ENCODE measurements around the gene GALNT10. TPM values are rescaled to one million over a fixed set of nuclear protein-coding genes. Genes with fewer than 3 reads are reported as not detected.

The GALNT10 gene
- total and polyA plus RNA-seq, 3 donors from 2014 or later, result 15.7 to 19.3 (median 17.2) TPM

DNA sequence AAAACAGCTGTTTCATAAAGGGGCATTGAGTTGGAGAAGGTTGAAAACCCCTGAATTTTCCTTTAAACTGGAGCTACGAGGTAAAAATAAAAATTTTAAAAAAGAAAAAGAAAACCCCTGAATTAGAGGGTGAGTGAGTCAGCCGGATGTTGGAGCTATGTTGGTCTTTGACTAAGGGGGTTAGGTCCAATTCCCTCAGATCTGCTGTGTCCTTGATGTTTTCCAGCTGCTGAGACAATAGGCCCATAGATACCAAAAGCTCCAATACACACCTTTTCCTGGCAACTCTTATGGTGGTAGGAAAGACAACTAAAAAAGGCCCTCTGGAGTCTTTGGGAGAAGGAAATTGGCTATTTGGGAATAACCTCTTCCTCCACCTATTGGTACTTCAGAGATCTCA lies 175.8 kb downstream of the GALNT10 start:
- TF ChIP-seq, protein P1, sequence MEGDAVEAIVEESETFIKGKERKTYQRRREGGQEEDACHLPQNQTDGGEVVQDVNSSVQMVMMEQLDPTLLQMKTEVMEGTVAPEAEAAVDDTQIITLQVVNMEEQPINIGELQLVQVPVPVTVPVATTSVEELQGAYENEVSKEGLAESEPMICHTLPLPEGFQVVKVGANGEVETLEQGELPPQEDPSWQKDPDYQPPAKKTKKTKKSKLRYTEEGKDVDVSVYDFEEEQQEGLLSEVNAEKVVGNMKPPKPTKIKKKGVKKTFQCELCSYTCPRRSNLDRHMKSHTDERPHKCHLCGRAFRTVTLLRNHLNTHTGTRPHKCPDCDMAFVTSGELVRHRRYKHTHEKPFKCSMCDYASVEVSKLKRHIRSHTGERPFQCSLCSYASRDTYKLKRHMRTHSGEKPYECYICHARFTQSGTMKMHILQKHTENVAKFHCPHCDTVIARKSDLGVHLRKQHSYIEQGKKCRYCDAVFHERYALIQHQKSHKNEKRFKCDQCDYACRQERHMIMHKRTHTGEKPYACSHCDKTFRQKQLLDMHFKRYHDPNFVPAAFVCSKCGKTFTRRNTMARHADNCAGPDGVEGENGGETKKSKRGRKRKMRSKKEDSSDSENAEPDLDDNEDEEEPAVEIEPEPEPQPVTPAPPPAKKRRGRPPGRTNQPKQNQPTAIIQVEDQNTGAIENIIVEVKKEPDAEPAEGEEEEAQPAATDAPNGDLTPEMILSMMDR (IDR thresholded peaks at IDR 0.05), result no peak
- TF ChIP-seq POLR2A (IDR thresholded peaks at IDR 0.05), result no peak
- Histone ChIP-seq H3K36me3 (ENCODE audit: low read depth, missing control alignments) (no peaks in the 10 kb centered on the region), H3K4me1 (peaks cover 14% of the 10 kb centered on the region), H3K4me3 (no peak overlapping the region), H3K27me3 (no peaks in the 10 kb centered on the region), H3K9me3 (no peaks in the 10 kb centered on the region), H3K27ac (peak overlapping the region in 1 of 2 donors; percentile 74)
- WGBS, 2 donors, result 65 to 72% methylated on average over 2 of the region's 2 CpGs
- intact Hi-C loops (cut with DNase I; ENCODE audit: low total_unique reads), result no loop called here
- DNase-seq, result no peak

DNA sequence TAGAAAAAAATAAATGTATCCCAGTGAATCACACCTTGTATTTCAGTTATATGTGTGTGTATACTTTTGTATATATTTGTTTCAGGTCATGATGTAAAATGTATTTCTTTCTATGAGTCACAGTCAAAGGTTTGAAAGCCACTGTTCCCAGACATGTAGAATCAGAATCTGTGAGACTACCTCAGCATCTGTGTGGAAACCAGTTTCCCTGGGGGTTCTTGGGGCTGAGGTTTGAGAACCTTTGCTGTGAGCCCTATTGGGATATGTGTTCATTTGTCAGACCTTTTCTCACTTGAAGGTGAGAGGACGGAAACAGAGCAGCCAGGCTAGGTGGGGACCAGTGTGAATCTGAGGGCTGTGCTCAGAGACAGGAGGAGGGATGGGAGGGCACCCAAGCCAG lies 176.6 kb downstream of the GALNT10 start:
- TF ChIP-seq POLR2A (IDR thresholded peaks at IDR 0.05), result no peak
- TF ChIP-seq, protein P1 (IDR thresholded peaks at IDR 0.05), result no peak
- Histone ChIP-seq H3K4me3 (no peak overlapping the region), H3K27me3 (no peaks in the 10 kb centered on the region)

DNA sequence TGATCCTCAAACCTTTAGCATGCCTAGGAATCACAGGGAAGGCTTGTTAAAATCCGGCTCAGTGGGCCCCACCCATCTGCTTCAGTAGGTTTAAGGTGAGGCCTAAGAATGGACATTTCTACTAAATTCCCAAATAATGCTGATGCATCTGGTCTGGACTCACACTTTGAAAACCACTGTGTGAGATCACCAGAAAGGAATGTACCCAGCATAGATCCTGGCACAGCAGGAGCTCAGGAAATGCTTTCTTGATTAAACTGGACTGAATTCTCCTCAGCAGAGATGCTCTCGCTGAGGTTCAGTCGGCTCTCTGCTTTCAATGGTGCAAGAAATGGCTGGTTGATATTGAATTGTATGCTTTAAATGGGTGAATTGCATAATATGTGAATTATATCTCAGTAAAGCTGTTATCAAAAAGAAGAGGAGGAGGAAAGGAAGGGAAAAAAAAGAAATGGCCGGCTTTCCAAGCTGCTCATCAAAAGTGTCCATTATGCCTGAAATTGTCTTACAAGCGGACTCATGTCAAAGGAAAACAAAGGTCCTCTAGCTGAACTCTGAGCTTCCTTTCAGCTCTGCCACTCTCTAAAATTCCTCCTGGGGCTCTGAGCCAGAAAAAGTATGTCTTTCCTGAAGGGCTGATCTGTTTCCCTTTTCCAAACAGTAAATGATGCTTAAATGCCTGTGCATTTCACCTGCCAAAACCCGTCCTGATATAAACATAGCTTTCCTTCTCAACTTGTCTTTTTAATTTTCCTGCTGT lies 177.7 kb downstream of the GALNT10 start:
- no peaks in the 10 kb centered on the region for H3K9me3 ChIP-seq
- H3K27me3 ChIP-seq, result no peaks in the 10 kb centered on the region
- DNase-seq, result peak; percentile 51
- TF ChIP-seq, protein P1 (IDR thresholded peaks at IDR 0.05), result no peak
- no peak for TF ChIP-seq POLR2A (IDR thresholded peaks at IDR 0.05)
- H3K4me3 ChIP-seq, result no peak overlapping the region
- H3K36me3 ChIP-seq (ENCODE audit: low read depth, missing control alignments), result no peaks in the 10 kb centered on the region
- intact Hi-C loops (cut with DNase I; ENCODE audit: low total_unique reads), result no loop called here
- H3K27ac ChIP-seq, result peak overlapping the region; percentile 8 to 74
- H3K4me1 ChIP-seq, result peaks cover 32% of the 10 kb centered on the region
- WGBS, 2 donors, result 49 to 55% methylated on average over 6 of the region's 6 CpGs

More for the DNA sequence above, 176.6 kb downstream of the GALNT10 start:
- intact Hi-C loops (cut with DNase I; ENCODE audit: low total_unique reads), result no loop called here
- WGBS, 2 donors, result 91 to 94% methylated on average over 1 of the region's 1 CpG
- DNase-seq, result no peak
- Histone ChIP-seq H3K36me3 (ENCODE audit: low read depth, missing control alignments) (no peaks in the 10 kb centered on the region), H3K27ac (peak overlapping the region; percentile 8 to 74), H3K4me1 (peaks cover 21% of the 10 kb centered on the region), H3K9me3 (no peaks in the 10 kb centered on the region)

DNA sequence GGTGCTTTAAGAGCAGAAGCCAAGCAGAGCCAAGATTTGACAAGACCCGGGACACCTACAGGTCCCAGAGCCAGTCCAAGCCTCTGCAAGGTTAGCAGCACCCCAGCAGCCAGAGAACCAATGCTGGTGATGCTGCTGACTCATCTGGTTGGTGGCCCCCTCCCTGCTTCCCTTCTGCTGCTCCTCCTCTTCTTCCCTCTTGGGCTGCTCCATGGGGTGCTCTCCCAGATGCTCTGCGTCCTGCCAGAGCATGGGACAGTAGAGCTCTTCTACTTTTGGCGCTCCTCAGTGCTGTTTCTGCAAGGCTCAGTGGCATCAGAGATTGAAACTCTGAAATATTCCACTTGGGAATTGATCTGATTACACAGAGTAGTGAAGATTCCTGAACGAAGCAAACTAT lies 179.1 kb downstream of the GALNT10 start:
- no peaks in the 10 kb centered on the region for H3K9me3 ChIP-seq
- intact Hi-C loops (cut with DNase I; ENCODE audit: low total_unique reads), result no loop called here
- WGBS, 2 donors, result 84 to 86% methylated on average over 4 of the region's 4 CpGs
- no peaks in the 10 kb centered on the region for H3K27me3 ChIP-seq
- DNase-seq, result no peak
- no peak overlapping the region for H3K4me3 ChIP-seq
- peaks cover 46% of the 10 kb centered on the region for H3K4me1 ChIP-seq
- TF ChIP-seq, protein P1 (IDR thresholded peaks at IDR 0.05), result no peak
- no peak for TF ChIP-seq POLR2A (IDR thresholded peaks at IDR 0.05)
- H3K36me3 ChIP-seq (ENCODE audit: low read depth, missing control alignments), result no peaks in the 10 kb centered on the region
- H3K27ac ChIP-seq, result peak overlapping the region in 1 of 2 donors; percentile 74

DNA sequence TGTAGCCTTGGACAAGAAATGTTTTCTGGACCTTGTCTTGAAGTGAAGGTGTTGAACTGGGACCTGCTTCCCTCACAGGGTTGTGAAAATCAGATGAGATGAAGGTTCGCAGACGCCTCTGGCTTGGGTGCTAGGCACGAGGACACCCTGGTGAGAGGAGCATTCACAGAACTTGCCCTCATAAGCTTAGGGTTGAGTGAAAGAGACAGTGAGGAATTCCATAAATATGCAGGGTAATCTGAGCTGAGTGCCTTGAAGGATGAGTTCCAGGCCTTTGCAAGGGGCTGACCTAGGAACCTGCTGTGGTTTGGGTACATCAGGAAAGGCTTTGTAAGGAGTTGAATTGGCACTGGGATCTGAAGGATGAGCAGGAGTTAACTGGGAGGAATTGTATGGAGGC lies 179.6 kb downstream of the GALNT10 start:
- TF ChIP-seq POLR2A (IDR thresholded peaks at IDR 0.05), result no peak
- TF ChIP-seq, protein P1 (IDR thresholded peaks at IDR 0.05), result no peak
- DNase-seq, result no peak
- Histone ChIP-seq H3K27ac (peak overlapping the region; percentile 31 to 74), H3K27me3 (no peaks in the 10 kb centered on the region), H3K4me1 (peaks cover 46% of the 10 kb centered on the region), H3K9me3 (no peaks in the 10 kb centered on the region), H3K4me3 (no peak overlapping the region), H3K36me3 (ENCODE audit: low read depth, missing control alignments) (no peaks in the 10 kb centered on the region)
- intact Hi-C loops (cut with DNase I; ENCODE audit: low total_unique reads), result no loop called here
- 86 to 89% methylated on average over 3 of the region's 3 CpGs for WGBS, 2 donors
